ENCODE results near the gene DIDO1. TPM values are rescaled to one million over a fixed set of nuclear protein-coding genes. Genes with fewer than 3 reads are reported as not detected.

Gene DIDO1
- total RNA-seq, 1 experiment from 2014 or later: 85.9 TPM

DNA sequence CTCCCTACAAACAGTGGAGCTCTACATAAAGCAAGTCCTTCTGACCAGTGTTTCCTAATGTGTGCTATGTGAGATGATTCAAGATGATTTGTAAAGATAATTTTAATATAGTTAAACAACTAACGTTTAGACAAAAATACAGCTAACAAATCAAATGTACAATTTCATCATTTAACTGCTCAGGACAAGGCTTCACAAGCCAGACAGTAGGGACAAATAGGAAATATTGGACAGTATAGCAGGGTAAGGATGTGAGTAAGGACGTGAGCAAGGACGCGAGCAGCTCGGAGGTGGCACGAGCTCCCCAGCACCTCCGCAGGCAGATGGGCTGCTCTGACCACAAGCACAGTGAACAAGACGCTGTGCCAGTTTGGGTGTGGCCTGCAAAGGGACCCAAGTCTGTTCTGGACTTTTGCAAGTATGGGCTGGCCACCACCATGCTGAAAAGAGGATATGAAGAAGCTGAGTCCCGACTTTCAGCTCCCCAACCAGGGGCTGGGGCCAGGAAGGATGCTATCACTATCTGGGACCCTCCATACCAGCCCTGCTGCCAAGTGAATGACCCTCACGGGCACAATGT is 14.5 kb downstream of the DIDO1 start:
- H2BK12ac ChIP-seq (ENCODE audit: insufficient read length, low read depth, low read length): no peak overlapping the region
- no peak overlapping the region for H2BK15ac ChIP-seq (ENCODE audit: low read depth, low read length)
- H3K9me3 ChIP-seq (ENCODE audit: control insufficient read depth, low read depth, low read length): no peaks in the 10 kb centered on the region
- Mint-ChIP-seq H3K9me3 (no peaks in the 10 kb centered on the region), H3K27ac (peak overlapping the region in 2 of 3 experiments; percentile 64 to 78; a peak in 1 of 7 replicates), H3K27me3 (ENCODE audit: low read depth) (no peaks in the 10 kb centered on the region), H3K4me3 (no peak overlapping the region), H3K36me3 (ENCODE audit: insufficient read depth in 1 of 3, low read depth in 3 of 3) (peaks cover 48 to 65% (median 62%) of the 10 kb centered on the region in 3 experiments), H3K4me1 (peaks cover 25 to 27% of the 10 kb centered on the region in 2 experiments)
- peaks cover 4% of the 10 kb centered on the region; the same call in 1 of the 2 replicates for H3K4me1 ChIP-seq (ENCODE audit: insufficient read depth, low read length)
- no peak overlapping the region for H3K4ac ChIP-seq (ENCODE audit: low read depth, low read length)
- no peak overlapping the region for H4K91ac ChIP-seq (ENCODE audit: insufficient read length, low read depth, low read length)
- no peaks in the 10 kb centered on the region for H3K27me3 ChIP-seq (ENCODE audit: insufficient read depth, low read length)
- no peak overlapping the region for H2AFZ ChIP-seq (ENCODE audit: low read length)
- H2BK5ac ChIP-seq (ENCODE audit: insufficient read length, low read length): no peak overlapping the region
- peaks cover 61% of the 10 kb centered on the region for H3K79me2 ChIP-seq (ENCODE audit: insufficient read depth, low read length)
- H3K14ac ChIP-seq (ENCODE audit: insufficient read depth, low read length): no peak overlapping the region
- no peak overlapping the region for H3K4me2 ChIP-seq (ENCODE audit: insufficient read depth, insufficient read length, low read length)
- no peak overlapping the region for H2AK5ac ChIP-seq (ENCODE audit: insufficient read length, low read length)
- H3T11ph ChIP-seq (ENCODE audit: low read length): no peak overlapping the region
- no peak overlapping the region for H3K9ac ChIP-seq (ENCODE audit: extremely low read depth, insufficient read length, low read length)
- TF ChIP-seq, protein P1, sequence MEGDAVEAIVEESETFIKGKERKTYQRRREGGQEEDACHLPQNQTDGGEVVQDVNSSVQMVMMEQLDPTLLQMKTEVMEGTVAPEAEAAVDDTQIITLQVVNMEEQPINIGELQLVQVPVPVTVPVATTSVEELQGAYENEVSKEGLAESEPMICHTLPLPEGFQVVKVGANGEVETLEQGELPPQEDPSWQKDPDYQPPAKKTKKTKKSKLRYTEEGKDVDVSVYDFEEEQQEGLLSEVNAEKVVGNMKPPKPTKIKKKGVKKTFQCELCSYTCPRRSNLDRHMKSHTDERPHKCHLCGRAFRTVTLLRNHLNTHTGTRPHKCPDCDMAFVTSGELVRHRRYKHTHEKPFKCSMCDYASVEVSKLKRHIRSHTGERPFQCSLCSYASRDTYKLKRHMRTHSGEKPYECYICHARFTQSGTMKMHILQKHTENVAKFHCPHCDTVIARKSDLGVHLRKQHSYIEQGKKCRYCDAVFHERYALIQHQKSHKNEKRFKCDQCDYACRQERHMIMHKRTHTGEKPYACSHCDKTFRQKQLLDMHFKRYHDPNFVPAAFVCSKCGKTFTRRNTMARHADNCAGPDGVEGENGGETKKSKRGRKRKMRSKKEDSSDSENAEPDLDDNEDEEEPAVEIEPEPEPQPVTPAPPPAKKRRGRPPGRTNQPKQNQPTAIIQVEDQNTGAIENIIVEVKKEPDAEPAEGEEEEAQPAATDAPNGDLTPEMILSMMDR (conservative IDR thresholded peaks at IDR 0.05): no peak
- H2BK120ac ChIP-seq (ENCODE audit: low read depth, low read length, poor library complexity, severe bottlenecking): no peak overlapping the region
- no peak for DNase-seq
- no peak overlapping the region for H4K5ac ChIP-seq (ENCODE audit: insufficient read length, low read depth, low read length)
- H3K18ac ChIP-seq (ENCODE audit: insufficient read length, low read depth, low read length): no peak overlapping the region
- H2BK20ac ChIP-seq (ENCODE audit: low read depth, low read length, poor library complexity, severe bottlenecking): no peak overlapping the region
- H3K23ac ChIP-seq (ENCODE audit: insufficient read length, low read depth, low read length): no peak overlapping the region
- H4K8ac ChIP-seq (replicated peaks; ENCODE audit: insufficient read length, low read depth, low read length): no peak overlapping the region
- peaks cover 2% of the 10 kb centered on the region for H4K20me1 ChIP-seq (ENCODE audit: control insufficient read depth, insufficient read depth, insufficient read length)
- no peak overlapping the region for H3K56ac ChIP-seq (ENCODE audit: insufficient read length, low read depth, low read length)
- no peak overlapping the region for H3K27ac ChIP-seq (ENCODE audit: insufficient read length, low read depth, low read length)
- H3K23me2 ChIP-seq (ENCODE audit: insufficient read length, low read depth, low read length, poor library complexity, severe bottlenecking): no peaks in the 10 kb centered on the region
- no CpG with 5 or more reads among the region's 10 CpGs for WGBS (ENCODE audit: extremely low coverage, insufficient read length, low lambda C conversion rate)
- peaks cover 24% of the 10 kb centered on the region for H3K79me1 ChIP-seq (ENCODE audit: insufficient read depth, low read depth, low read length, poor library complexity, severe bottlenecking)
